Large intestine (tissue), 3 donors: ENCODE results near the gene PDP2. TPM values are rescaled to one million over a fixed set of nuclear protein-coding genes. Genes with fewer than 3 reads are reported as not detected.

Source experiments
- DNase-seq, 2 donors: peaks; one replicate each; pipeline versions ENCODE4 v3.0.0 to v3.0.0-alpha.2; 2013
- H3K27ac ChIP-seq: one replicate; pipeline ENCODE4 v1.5.1; 2013; ENCODE audit warnings: low read length
- H3K27me3 ChIP-seq: 2 replicates; pipeline ENCODE4 v1.6.1; 2013; ENCODE audit warnings: low read length; ENCODE audit not compliant: control insufficient read depth, insufficient read depth
- H3K36me3 ChIP-seq: 2 replicates; pipeline ENCODE4 v1.6.1; 2013; ENCODE audit warnings: low read length; ENCODE audit not compliant: control insufficient read depth, insufficient read depth
- H3K4me1 ChIP-seq: one replicate; pipeline ENCODE4 v1.6.1; 2013; ENCODE audit warnings: low read length; ENCODE audit not compliant: control insufficient read depth, insufficient read depth
- H3K4me3 ChIP-seq: one replicate; pipeline ENCODE4 v1.5.1; 2013; ENCODE audit warnings: low read length
- H3K9me3 ChIP-seq: one replicate; pipeline ENCODE4 v1.6.1; 2013; ENCODE audit warnings: mild to moderate bottlenecking, low read depth, low read length, moderate library complexity; ENCODE audit not compliant: control insufficient read depth
- WGBS: methylation state at CpG from one replicate; pipeline ENCODE4 v1.1.5; 2013; ENCODE audit warnings: low lambda C conversion rate; ENCODE audit not compliant: insufficient coverage; 5-methylcytosine and 5-hydroxymethylcytosine counted together
- polyA plus RNA-seq: library from polyadenylated mRNA; unstranded; fragments of 120-200 nt; gene quantifications from one replicate; pipeline ENCODE4 v1.2.1, GENCODE V29; 2013

Gene PDP2
- polyA plus RNA-seq, 1 donor = 9.6 TPM

GRCh38 chr16:66925322-66925840 lies 45.1 kb downstream of the PDP2 start, which contains the start of gene RRAD:
Gene RRAD (minus strand): TSS chr16:66925535. CDS start chr16:66925179, 356 bp downstream.
- H3K27me3 ChIP-seq = peaks cover 26% of the 10 kb centered on the region
- H3K4me3 ChIP-seq = peak within 1 kb of the TSS; percentile 29
- no peaks in the 10 kb centered on the region for H3K36me3 ChIP-seq
- peaks cover 3% of the 10 kb centered on the region for H3K9me3 ChIP-seq
- H3K27ac ChIP-seq = no peak within 1 kb of the TSS
- WGBS = no CpG with 5 or more reads among the region's 42 CpGs
- H3K4me1 ChIP-seq = peaks cover 5% of the 10 kb centered on the region
- no peak for DNase-seq

DNA sequence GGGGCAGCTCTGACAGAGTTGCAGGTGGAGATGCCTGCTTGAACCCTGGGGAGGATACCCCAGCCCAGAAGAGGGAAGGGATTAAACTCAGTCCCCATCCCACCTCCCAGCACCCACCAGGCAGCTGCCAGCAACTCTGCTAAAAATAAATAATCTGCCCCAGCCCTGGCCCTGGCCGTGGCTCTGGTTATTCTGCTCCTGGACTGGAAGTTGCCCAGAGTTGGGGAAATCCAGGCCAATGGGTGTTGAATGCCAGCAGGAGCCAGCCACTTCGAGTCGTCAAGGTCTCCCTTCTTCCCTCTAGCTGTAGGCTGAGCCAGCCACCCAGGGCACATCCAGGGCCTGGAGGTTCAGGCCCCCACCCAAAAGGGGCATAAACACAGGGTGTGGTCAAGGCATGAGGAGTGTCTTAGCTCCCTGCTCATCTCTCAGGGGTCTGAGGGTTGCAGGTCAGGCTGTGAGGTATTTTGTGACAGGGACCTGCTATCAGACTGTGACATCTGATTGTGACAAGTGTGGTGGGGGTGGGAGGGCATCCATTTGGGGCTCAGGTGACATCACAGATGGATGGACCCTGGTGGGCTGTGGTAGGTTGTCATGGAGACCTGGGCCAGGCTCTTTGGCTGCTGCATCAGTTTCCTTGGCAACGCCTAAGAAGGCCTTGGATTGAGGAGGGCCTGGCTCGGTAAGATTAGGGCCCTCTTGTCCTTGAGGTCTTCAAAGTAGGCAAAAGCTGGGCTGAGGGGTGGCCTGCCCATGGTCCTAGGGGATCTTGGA lies 46.0 kb downstream of the PDP2 start:
- Histone ChIP-seq H3K4me1 (peaks cover 5% of the 10 kb centered on the region), H3K4me3 (no peak overlapping the region), H3K9me3 (peaks cover 3% of the 10 kb centered on the region), H3K27me3 (peaks cover 26% of the 10 kb centered on the region), H3K36me3 (peaks cover 2% of the 10 kb centered on the region), H3K27ac (no peak overlapping the region)
- no peak for DNase-seq
- WGBS = no CpG with 5 or more reads among the region's 5 CpGs

DNA sequence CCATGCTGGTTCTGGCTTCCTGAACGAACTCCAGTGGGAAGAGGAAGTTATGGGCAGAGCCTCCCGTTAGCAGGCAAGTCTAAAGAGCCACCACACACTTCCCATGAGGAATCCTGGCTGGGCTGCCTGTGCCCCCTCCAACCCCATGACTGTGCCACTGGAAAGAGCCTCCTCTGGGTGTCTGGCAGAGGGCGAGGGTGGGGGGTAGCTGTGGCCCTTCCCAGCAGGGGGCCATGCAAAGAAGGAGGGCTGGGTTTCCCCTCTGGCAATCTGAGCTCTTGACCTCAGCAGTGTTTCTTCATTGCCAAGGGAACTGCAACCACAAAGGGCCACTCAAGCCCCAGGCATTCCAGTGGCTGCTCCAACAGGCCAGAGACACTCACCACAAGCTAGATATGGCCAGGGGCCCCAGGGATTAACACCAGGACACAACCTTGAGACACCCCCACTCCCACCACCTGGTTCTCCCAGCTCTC lies 46.7 kb downstream of the PDP2 start:
- peaks cover 26% of the 10 kb centered on the region for H3K27me3 ChIP-seq
- no peak overlapping the region for H3K27ac ChIP-seq
- no peak overlapping the region for H3K4me3 ChIP-seq
- no peaks in the 10 kb centered on the region for H3K9me3 ChIP-seq
- peaks cover 3% of the 10 kb centered on the region for H3K36me3 ChIP-seq
- peaks cover 5% of the 10 kb centered on the region for H3K4me1 ChIP-seq
- no CpG with 5 or more reads among the region's 3 CpGs for WGBS
- DNase-seq = peak in 1 of 2 donors; percentile 46

DNA sequence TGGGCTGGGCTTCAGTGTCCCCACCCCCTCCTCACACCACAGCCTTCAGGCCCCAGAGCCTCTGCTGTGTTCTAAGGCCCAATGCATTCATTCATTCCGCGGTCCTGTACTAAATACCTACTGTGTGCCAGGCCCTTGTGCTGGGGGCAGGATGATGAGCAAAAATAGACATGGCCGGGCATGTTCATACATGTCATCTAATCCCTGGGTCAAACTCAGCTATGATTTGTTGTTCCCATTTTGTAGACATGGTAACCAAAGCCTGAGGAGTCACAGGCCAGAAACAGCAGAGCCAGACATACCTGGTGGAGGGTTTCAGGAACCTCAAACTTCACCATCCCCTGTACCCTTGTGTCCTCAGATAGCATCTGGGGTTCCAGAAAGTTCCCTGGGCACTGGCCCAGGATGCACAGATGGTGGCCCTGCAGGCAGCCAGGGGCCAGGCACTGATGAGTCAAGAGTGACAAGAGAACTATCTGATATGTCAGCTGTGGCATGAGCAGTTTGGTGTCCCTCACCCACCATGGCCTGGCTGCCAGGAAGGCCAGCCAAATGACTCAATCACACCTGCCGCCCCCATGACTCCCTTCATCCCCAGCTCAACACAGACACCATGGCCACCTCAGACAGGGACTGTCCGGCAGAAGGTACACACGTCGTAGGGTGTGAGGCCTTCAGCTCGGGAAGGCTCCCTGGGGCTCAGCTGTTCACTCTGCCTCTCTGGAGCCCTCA lies 47.8 kb downstream of the PDP2 start:
- Histone ChIP-seq H3K27ac (no peak overlapping the region), H3K27me3 (peaks cover 26% of the 10 kb centered on the region)
- no CpG with 5 or more reads among the region's 8 CpGs for WGBS

GRCh38 chr16:66928702-66929388 lies 48.5 kb downstream of the PDP2 start:
- DNase-seq = peak; percentile 57 to 67
- Histone ChIP-seq H3K4me1 (peaks cover 20% of the 10 kb centered on the region), H3K27ac (no peak overlapping the region), H3K27me3 (peaks cover 25% of the 10 kb centered on the region), H3K36me3 (peaks cover 10% of the 10 kb centered on the region), H3K9me3 (no peaks in the 10 kb centered on the region), H3K4me3 (no peak overlapping the region)
- WGBS = no CpG with 5 or more reads among the region's 10 CpGs

More for the DNA sequence above, 47.8 kb downstream of the PDP2 start:
- no peak for DNase-seq
- Histone ChIP-seq H3K9me3 (no peaks in the 10 kb centered on the region), H3K4me1 (peaks cover 14% of the 10 kb centered on the region), H3K4me3 (no peak overlapping the region), H3K36me3 (peaks cover 10% of the 10 kb centered on the region)

GRCh38 chr16:66930189-66930588 lies 49.9 kb downstream of the PDP2 start:
- WGBS = 100% methylated on average over 1 of the region's 4 CpGs
- peak in 1 of 2 donors; percentile 49 for DNase-seq

DNA sequence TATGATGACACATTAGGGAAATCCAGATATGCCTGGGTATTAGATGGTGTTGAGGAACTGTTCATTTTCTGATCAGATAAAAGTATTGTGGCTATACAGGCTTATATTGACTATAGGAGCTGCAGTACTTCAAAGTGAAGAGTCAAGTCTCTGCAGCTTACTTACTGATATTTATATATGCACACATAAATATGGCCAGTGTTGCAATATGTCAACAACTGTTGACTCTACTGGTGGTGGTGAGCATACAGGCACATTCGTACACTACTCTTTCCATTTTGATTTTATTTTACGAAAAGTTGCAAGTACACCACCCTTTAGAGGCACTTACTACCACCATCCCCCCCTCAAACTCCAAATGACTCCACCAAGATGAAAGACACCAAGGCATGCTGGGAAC lies 51.4 kb downstream of the PDP2 start:
- 100% methylated on average over 2 of the region's 2 CpGs for WGBS
- Histone ChIP-seq H3K36me3 (peaks cover 10% of the 10 kb centered on the region), H3K4me1 (peaks cover 24% of the 10 kb centered on the region)

More at GRCh38 chr16:66930189-66930588, 49.9 kb downstream of the PDP2 start:
- Histone ChIP-seq H3K36me3 (peaks cover 10% of the 10 kb centered on the region), H3K27ac (no peak overlapping the region), H3K4me1 (peaks cover 20% of the 10 kb centered on the region), H3K9me3 (no peaks in the 10 kb centered on the region), H3K27me3 (peaks cover 13% of the 10 kb centered on the region), H3K4me3 (no peak overlapping the region)

DNA sequence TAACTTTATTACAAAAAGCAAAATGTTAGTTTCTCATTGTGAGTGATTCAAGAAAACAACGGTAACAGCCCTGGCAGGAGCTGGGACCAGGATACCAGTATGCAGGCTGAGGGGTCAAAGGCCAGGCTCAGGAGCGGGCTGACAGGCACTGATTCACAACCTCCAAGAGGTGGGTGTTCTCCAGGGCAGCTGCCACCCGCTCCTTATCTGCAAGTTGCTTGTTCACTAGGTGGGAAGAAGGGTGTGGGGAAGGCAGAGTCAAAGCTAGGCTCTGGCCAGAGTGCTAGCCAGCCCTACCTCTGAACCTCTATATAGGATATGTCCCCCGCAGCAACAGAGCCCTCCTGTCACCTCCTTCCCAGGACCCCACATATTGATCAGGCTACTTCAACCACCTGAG lies 51.8 kb downstream of the PDP2 start:
- Histone ChIP-seq H3K9me3 (no peaks in the 10 kb centered on the region), H3K27me3 (no peaks in the 10 kb centered on the region), H3K4me1 (peaks cover 28% of the 10 kb centered on the region), H3K4me3 (no peak overlapping the region), H3K27ac (no peak overlapping the region), H3K36me3 (peaks cover 10% of the 10 kb centered on the region)
- DNase-seq = no peak
- WGBS = no CpG with 5 or more reads among the region's 4 CpGs

More for the DNA sequence above, 51.4 kb downstream of the PDP2 start:
- Histone ChIP-seq H3K27ac (no peak overlapping the region), H3K9me3 (no peaks in the 10 kb centered on the region), H3K4me3 (no peak overlapping the region), H3K27me3 (no peaks in the 10 kb centered on the region)
- DNase-seq = no peak

- Histone ChIP-seq H3K36me3 (peaks cover 22% of the 10 kb centered on the region), H3K27me3 (no peaks in the 10 kb centered on the region), H3K4me1 (peaks cover 41% of the 10 kb centered on the region), H3K4me3 (peak overlapping the region; percentile 93), H3K9me3 (no peaks in the 10 kb centered on the region), H3K27ac (peak overlapping the region; percentile 96)
- DNase-seq = no peak
- WGBS = no CpG with 5 or more reads among the region's 12 CpGs
Observed at GRCh38 chr16:66933776-66934137, 53.4 kb downstream of the PDP2 start.
